Hepatocyte (in vitro differentiated cells): ENCODE results near the gene RNF168. TPM values are rescaled to one million over a fixed set of nuclear protein-coding genes. Genes with fewer than 3 reads are reported as not detected.
A peak's percentile ranks its signal among the peaks of the same experiment; 100 is the strongest.

ENCODE experiments used
- DNase-seq: peaks from one replicate; pipeline ENCODE4 v3.0.0-alpha.2; 2016; ENCODE audit warnings: low spot score
- H2AFZ ChIP-seq: fragments of 200-600 bp; sonication (generic); 2 replicates; pipeline ENCODE4 v1.6.0; 2016; ENCODE audit warnings: antibody characterized with exemption, mild to moderate bottlenecking
- H3K27ac ChIP-seq: fragments of 200-600 bp; sonication (generic); 2 replicates; pipeline ENCODE4 v1.5.1; 2016; ENCODE audit warnings: mild to moderate bottlenecking
- H3K27me3 ChIP-seq: fragments of 200-600 bp; sonication (generic); 2 replicates; pipeline ENCODE4 v1.6.1; 2016
- H3K36me3 ChIP-seq: fragments of 200-600 bp; sonication (generic); replicated peaks from 2 replicates; pipeline ENCODE4 v1.5.1; 2016; ENCODE audit warnings: low read depth; ENCODE audit not compliant: insufficient read depth
- H3K4me1 ChIP-seq: fragments of 200-600 bp; sonication (generic); 2 replicates; pipeline ENCODE4 v1.5.1; 2016; ENCODE audit warnings: mild to moderate bottlenecking, moderate library complexity; ENCODE audit not compliant: insufficient read depth
- H3K4me2 ChIP-seq: fragments of 200-600 bp; sonication (generic); 2 replicates; pipeline ENCODE4 v1.6.0; 2016
- H3K4me3 ChIP-seq: fragments of 200-600 bp; sonication (generic); 2 replicates; pipeline ENCODE4 v1.5.1; 2016; ENCODE audit warnings: mild to moderate bottlenecking
- H3K79me2 ChIP-seq: fragments of 200-600 bp; sonication (generic); 2 replicates; pipeline ENCODE4 v1.6.0; 2017; ENCODE audit warnings: mild to moderate bottlenecking
- H3K9me2 ChIP-seq: fragments of 200-600 bp; sonication (generic); replicated peaks from 2 replicates; pipeline ENCODE4 v1.6.0; 2017; ENCODE audit warnings: mild to moderate bottlenecking; ENCODE audit not compliant: insufficient read depth
- H3K9me3 ChIP-seq: fragments of 200-600 bp; sonication (generic); 2 replicates; pipeline ENCODE4 v1.5.1; 2016; ENCODE audit warnings: low read depth, mild to moderate bottlenecking
- H4K20me1 ChIP-seq: fragments of 200-600 bp; sonication (generic); 2 replicates; pipeline ENCODE4 v1.6.0; 2016; ENCODE audit warnings: mild to moderate bottlenecking; ENCODE audit not compliant: insufficient read depth, poor library complexity, severe bottlenecking
- EZH2 ChIP-seq: fragments of 200-600 bp; sonication (generic); IDR thresholded peaks from 2 replicates; pipeline ENCODE4 v1.6.1; 2016; ENCODE audit warnings: antibody characterized with exemption, mild to moderate bottlenecking, borderline replicate concordance
- EZH2phosphoT487 ChIP-seq: fragments of 200-600 bp; sonication (generic); IDR thresholded peaks from one replicate; pipeline ENCODE4 v1.6.1; 2018; ENCODE audit warnings: antibody characterized with exemption, mild to moderate bottlenecking, low read depth, moderate library complexity; ENCODE audit not compliant: unreplicated experiment, severe bottlenecking
- WGBS: methylation state at CpG from one replicate; pipeline ENCODE4 v1.1.6; 2016; ENCODE audit warnings: low lambda C conversion rate; ENCODE audit errors: missing lambda C conversion rate; 5-methylcytosine and 5-hydroxymethylcytosine counted together
- polyA plus RNA-seq: library from polyadenylated mRNA; unstranded; fragments of >200 nt; fragmentation: Nextera tagmentation; extraction: Ambion mirVana; gene quantifications from 2 replicates; pipeline ENCODE4 v1.2.1, GENCODE V29; 2016
- total RNA-seq: library from RNA; depleted of rRNA; stranded (reverse); fragments of >200 nt; gene quantifications from 2 replicates; pipeline ENCODE4 v1.2.3, GENCODE V29; 2014
- TF ChIP-seq, protein P1 (sequence below): fragments of 200-600 bp; sonication (generic); IDR thresholded peaks from 2 replicates; pipeline ENCODE4 v1.5.1; 2016; ENCODE audit warnings: antibody characterized with exemption, mild to moderate bottlenecking; ENCODE audit not compliant: poor library complexity

Gene RNF168
- total and polyA plus RNA-seq, 2 experiments from 2014 or later = 5.3 to 13.5 TPM

DNA sequence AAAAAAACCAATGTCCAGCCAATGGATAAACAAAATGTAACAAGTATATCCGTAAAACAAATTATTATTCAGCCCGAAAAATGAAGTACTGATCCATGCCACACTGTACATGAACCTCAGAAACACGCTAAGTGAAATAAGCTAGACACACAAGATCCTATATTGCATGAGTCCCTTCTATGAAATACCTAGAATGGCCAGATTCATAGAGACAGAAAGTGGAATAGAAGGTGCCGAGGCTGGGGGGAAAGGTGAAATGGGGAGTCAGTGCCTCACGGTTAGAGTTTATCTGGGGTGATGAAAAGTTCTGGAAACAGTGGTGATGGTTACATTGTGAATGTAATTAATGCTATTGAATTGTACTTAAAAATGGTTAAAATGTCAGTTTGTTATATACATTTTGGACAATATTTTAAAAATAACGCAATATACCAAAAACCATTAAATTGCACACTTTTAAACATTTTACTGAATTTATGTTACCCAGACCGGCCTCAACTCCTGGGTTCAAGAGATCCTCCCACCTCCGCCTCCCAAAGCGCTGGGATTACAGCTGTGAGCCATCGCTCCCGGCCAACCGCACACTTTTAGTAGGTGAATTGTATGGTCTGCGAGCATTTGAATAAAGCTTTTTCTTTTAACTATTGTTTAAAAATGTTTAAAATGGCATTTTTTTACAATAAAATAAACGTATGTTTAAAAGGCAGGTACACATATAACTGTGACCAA lies 2.1 kb downstream of the RNF168 start:
- no peaks in the 10 kb centered on the region for H3K9me3 ChIP-seq
- peak overlapping the region; percentile 88 for H3K27ac ChIP-seq
- no peaks in the 10 kb centered on the region for H3K9me2 ChIP-seq
- H3K4me1 ChIP-seq = no peaks in the 10 kb centered on the region
- peak overlapping the region; percentile 34 for H2AFZ ChIP-seq
- no peak for DNase-seq
- peak overlapping the region; percentile 79 for H3K4me3 ChIP-seq
- peaks cover 16% of the 10 kb centered on the region for H4K20me1 ChIP-seq
- H3K27me3 ChIP-seq = no peaks in the 10 kb centered on the region
- no peaks in the 10 kb centered on the region for H3K36me3 ChIP-seq
- WGBS = 11% methylated on average over 14 of the region's 14 CpGs
- H3K4me2 ChIP-seq = peak overlapping the region; percentile 91
- peaks cover 60% of the 10 kb centered on the region for H3K79me2 ChIP-seq
- TF ChIP-seq EZH2 = no peak
- TF ChIP-seq EZH2phosphoT487 = no peak
- TF ChIP-seq, protein P1, sequence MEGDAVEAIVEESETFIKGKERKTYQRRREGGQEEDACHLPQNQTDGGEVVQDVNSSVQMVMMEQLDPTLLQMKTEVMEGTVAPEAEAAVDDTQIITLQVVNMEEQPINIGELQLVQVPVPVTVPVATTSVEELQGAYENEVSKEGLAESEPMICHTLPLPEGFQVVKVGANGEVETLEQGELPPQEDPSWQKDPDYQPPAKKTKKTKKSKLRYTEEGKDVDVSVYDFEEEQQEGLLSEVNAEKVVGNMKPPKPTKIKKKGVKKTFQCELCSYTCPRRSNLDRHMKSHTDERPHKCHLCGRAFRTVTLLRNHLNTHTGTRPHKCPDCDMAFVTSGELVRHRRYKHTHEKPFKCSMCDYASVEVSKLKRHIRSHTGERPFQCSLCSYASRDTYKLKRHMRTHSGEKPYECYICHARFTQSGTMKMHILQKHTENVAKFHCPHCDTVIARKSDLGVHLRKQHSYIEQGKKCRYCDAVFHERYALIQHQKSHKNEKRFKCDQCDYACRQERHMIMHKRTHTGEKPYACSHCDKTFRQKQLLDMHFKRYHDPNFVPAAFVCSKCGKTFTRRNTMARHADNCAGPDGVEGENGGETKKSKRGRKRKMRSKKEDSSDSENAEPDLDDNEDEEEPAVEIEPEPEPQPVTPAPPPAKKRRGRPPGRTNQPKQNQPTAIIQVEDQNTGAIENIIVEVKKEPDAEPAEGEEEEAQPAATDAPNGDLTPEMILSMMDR = no peak

DNA sequence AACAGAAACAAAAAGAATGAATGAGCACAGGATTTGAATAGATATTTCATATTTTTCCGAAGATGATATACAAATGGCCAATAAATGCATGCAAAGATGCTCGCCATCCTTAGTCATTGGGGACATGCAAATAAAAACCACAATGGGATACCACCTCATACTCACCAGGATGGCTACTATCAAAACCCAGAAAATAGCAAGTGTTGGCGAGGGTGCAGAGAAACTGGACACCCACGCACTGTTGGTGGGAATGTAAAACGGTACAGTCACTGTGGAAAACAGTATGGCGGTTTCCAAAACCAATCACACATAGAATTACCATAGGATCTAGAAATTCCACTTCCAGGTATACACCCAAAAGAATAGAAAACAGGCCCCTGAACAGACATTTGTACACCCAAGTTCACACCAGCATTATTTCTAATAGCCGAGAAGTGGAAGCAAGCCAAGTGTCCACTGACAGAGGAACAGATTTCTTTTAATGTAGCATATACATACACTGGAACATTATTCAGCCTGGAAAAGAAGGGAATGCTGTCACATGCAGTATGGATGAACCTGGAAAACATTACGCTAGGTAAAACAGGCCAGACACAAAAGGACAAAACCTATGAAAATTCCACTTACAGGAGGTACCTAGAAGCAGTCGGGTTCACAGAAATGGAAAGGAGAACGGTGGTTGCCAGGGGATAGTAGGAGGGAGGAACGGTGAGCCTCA lies 3.6 kb downstream of the RNF168 start:
- peak overlapping the region; percentile 57 for H2AFZ ChIP-seq

DNA sequence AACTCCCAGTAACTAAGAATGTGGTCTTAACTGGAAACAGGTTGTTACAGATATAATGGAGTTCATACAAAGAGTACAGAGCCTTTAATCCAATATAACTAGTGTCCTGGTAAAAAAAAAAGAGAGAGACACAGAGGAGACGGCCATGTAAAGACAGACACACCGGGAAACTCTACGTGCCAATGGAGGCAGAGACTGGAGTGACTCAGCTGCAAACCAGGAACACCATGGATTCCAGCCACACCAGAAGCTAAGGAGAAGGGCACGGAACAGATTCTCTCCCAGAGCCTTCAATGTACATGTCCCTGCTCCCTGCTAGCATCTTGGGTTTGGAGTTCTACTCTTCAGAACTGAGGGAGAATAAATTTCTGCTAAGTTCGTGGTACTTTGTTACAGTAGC lies 4.5 kb downstream of the RNF168 start:
- Histone ChIP-seq H3K9me3 (no peaks in the 10 kb centered on the region), H3K9me2 (no peaks in the 10 kb centered on the region), H3K36me3 (no peaks in the 10 kb centered on the region), H4K20me1 (peaks cover 16% of the 10 kb centered on the region), H3K79me2 (peaks cover 84% of the 10 kb centered on the region), H3K4me3 (no peak overlapping the region), H3K27me3 (no peaks in the 10 kb centered on the region), H3K4me2 (peak overlapping the region; percentile 91), H2AFZ (no peak overlapping the region), H3K27ac (peak overlapping the region; percentile 44), H3K4me1 (no peaks in the 10 kb centered on the region)
- WGBS = 81% methylated on average over 5 of the region's 5 CpGs
- DNase-seq = peak; percentile 11
- TF ChIP-seq EZH2 (no peak), EZH2phosphoT487 (no peak)
- TF ChIP-seq, protein P1 = no peak

More for the DNA sequence above, 3.6 kb downstream of the RNF168 start:
- Histone ChIP-seq H3K36me3 (no peaks in the 10 kb centered on the region), H3K4me1 (no peaks in the 10 kb centered on the region), H3K4me3 (peak overlapping the region; percentile 37), H3K4me2 (peak overlapping the region; percentile 91), H4K20me1 (peaks cover 16% of the 10 kb centered on the region), H3K9me3 (no peaks in the 10 kb centered on the region), H3K79me2 (peaks cover 75% of the 10 kb centered on the region), H3K9me2 (no peaks in the 10 kb centered on the region), H3K27ac (peak overlapping the region; percentile 65), H3K27me3 (no peaks in the 10 kb centered on the region)
- WGBS = 70% methylated on average over 11 of the region's 11 CpGs
- no peak for DNase-seq
- TF ChIP-seq, protein P1 = no peak
- TF ChIP-seq EZH2 (no peak), EZH2phosphoT487 (no peak)
